HG03095 (cell line): ENCODE results near the gene COMMD9.

ENCODE experiments used
- ATAC-seq: cut with Tn5 transposase; IDR thresholded peaks from one replicate; pipeline ENCODE4 v1.9.1; 2021; ENCODE audit warnings: moderate library complexity; ENCODE audit not compliant: unreplicated experiment

COMMD9 gene

DNA sequence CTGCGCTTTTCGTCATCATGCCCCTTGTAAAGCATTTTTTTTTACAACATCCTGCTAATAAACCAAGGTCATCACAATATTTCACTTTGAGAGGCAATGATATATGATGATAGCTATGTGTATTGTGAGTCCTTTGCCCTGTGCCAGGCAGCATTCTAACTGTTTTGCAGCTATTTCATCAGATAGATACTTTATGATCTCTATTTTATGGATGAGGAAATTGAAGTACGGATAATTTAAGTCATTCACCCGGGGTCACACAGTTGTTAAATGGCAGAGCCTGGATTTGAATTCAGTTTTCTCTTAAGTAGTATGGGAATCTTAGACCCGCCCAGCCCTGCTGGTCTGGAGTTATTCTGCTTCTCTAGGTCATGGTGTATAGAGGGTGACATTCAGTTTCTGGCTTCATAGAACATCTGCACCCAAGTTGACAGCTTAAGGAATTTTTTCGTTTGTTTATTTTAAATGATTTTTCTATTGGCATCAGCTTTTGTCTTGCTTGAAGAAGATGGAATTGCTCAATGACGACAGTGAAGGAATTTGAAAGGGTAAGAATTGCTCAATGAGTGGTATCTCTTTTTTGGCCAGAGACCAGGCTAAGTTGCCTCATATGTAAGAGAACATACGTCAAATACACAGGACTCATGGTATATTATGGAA, 7.8 kb upstream of the COMMD9 start:
- ATAC-seq = no peak

DNA sequence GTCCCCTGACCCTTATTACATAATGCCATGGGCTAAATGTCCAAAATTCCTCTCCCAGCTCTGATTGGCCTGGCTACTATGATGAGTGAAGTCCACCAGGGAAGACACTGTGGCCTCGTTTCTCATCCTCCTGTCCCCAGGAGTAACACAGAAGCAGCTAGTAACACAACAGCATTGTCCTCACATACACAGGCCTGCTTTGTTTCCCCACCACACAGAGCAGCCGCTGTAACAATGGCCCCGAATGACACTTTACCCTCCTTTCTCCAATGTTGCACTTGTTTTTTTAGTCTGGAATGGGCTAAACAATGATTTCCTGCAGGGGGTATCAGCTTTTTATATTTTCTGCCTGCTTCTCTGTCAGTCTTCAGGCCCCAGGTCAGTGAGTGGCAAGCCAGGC, 6.7 kb upstream of the COMMD9 start, which contains the start of gene PRR5L:
Gene PRR5L (plus strand): TSS at position 363 of the 400 bp plus-strand sequence. CDS start 104,834 bp downstream, outside the sequence.
- ATAC-seq = no peak

DNA sequence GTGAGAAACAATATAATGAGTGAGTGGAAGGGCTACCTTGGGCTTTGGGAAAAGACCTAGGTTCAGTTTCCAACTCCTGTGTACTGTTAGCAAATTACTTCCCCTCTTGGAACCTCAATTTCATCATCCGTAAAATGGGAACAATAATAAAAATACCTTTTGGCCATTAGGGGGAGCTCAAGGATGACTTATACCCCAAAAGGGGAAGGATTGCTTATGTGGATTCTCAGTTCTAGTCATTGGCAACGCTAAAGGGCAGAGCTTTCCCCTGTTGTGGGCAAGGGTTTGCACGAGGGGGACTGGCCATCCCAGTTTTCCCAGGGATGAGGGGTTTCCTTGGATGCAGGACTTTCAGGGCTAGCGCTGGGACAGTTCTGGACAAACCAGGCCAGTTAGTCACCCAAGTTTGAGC, 3.1 kb upstream of the COMMD9 start:
- peak; percentile 44 for ATAC-seq

DNA sequence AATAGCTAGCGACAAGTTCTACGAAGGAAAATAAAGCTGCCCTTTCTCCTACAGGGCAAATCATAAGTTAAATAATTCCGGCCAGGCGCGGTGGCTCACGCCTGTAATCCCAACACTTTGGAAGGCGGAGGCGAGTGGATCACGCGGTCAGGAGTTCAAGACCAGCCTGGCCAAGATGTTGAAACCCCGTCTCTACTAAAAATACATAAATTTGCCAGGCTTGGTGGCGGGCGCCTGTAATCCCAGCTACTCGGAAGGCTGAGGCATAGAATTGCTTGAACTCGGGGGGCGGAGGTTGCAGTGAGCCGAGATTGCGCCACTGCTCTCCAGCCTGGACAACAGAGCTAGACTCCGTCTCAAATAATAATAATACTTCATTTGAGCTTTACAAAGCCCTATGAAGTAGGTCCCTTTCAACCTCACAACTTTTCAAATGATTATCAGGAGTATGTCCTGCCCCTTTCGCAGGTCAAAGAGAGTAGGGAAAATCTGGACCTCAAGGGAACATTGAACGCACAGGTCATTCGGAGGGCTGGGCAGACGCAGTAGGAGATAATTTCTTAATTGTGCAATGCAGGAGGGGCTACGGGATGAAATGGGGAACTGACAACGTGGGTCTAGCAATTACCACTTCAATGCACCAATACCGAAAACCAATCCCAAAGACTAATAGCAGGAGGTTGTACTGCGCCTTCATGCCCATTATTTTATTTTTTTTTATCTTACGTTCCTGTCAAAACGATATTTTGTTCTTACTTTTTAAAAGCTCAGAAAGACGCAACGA, 590 bp downstream of the COMMD9 start:
- no peak for ATAC-seq

DNA sequence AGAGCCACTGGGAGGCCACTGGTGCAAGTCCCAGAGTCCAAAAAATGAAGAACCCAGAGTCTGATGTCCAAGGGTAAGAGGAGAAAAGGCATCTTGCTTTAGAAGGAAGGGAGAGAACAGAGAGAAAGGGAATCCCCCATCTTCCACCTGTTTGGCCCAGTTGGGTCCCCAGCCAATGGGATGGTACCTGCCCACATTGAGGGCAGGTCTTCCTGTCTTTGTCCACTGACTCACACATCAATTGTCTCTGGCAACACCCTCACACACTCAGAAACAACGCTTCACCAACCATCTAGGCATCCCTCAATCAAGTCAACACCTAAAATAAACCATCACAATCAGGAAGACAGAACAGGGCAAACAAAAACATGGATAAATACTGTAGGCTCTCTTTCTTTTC, 6.3 kb downstream of the COMMD9 start:
- no peak for ATAC-seq

DNA sequence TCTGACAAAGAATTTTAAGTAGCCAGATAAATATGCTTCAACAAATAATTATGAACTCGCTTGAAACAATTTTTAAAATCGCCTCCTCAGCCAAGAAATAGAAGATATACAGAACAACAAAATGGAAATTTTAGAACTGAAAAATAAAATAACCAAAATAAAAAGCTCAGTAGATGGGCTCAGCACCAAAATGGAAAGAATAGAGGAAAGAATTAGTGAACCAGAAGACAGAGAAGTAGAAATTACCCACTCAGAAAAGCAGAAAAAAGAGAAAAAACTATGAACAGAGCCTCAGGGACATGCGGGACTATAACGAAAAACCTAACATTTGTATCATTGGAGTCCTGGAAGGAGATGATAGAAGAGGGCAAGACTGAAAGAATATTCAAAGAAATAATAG, 7.4 kb downstream of the COMMD9 start:
- no peak for ATAC-seq

DNA sequence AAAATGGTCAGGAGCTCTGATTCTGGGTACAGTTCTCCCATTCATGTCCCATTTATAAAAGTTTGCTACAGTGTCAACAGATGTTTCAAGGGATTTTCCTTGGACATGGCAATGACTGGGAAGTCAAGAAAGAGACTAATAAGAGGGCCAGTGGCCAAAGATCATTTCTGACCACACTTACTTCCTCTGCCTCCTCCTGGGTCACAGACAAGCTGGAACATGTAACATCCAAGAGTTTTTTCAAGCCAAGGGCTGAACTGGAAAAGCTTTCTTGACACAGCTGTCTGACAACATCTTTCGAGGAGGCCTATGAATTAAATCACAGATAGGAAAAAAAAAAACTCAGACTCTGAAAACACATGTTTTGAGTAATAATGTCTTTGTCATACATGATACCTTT, 8.7 kb downstream of the COMMD9 start:
- ATAC-seq = no peak

DNA sequence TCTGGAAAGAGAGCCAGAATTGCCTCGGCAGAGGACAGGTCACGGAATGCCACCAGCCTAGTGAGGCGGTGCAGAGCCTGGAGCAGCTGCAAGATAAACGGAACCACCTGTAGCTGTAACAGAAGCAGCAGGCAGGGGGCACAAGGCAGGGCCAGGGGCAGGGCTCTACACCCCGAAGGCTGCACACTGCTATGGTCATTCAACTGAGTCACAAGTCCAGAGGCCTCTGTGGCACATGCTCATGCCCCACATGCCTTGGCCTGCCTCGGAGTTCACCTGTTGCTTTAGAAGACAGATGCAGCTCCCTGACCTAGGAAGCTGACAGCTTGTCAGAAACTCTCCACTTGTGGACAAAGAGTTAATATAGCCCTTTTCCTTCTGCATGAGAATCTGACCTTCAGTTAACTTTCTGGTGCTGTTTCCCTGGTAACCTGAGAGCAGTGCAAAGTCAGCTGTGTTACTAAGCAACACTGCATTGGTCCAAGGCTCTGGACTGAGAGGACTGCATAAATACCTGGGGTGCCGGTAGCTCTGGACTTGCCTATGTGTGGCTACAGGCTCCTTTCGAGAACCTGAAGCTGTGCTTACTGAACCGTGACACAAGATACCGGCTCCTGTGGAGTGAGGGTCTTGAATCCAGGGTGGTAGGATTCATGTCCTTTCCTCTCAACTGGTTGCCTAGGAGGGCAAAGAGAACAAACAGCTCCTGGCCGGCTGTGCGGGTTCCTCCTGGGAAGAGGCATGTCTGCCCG, 10.5 kb downstream of the COMMD9 start:
- no peak for ATAC-seq

DNA sequence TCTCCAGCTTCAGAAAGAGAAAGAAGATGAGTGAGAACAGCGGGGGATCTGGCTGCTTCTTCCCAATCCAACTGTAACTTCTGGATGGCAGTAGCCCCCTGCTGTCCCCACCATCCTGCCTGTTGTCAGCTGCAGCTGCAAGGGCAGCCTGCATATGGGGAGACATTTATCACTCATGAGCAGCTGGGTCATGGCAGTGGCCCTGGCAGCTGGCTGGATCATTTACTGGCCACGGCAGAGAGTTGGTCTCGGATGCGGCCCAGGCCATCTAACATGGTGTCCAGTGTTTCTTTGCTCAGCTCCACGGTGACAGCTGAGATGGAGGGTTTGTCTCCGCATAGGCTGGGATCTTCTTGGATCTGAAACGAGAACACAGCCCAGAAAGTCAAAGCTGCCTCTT, 14.8 kb downstream of the COMMD9 start:
- no peak for ATAC-seq

DNA sequence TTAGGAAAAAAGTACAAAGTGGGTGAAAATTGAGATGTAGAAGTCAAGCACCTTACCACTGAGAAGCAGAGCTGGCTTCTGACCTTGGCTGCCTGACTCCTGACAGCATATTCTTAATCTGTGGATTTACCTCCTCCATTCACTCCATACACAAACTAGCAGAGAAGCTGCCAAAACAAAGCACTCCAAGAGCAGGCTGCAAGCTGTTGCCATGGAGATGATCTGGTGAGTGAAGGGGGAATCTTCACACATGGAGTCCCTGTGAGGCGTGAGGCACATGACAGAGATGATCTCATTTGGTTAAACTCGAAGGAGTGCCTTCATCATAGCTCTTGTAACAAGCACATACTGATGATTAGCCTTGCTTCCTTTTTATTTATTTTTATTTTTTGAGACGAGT, 16.1 kb downstream of the COMMD9 start:
- ATAC-seq = no peak

DNA sequence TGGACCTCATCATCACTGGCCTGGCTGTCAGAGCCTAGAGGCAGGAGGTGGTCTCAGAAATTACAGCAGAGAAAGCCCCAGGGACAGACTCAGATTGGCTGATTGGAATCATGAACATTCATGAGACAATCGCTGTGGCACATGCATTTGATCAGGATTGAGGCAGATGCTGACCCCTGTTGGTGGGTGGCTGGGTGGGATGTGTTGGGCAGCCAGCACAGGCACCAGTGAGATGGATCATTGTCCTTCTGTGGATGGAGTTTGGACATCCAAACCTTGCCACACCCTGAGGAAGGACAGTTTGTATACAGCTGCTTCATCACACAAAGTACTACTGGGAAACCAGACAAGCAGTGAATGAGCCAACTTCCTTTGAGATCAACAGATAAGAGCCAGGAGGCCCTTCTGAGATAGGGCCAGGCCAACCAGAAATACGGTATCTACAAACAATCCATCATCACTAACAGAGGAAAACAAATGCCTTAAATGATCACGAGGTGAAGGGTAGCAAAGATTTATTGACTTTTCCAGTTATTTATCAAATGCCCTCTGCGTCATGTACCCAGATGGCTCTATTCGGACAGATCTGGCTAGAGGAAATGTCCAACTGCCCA, 17.3 kb downstream of the COMMD9 start:
- no peak for ATAC-seq

DNA sequence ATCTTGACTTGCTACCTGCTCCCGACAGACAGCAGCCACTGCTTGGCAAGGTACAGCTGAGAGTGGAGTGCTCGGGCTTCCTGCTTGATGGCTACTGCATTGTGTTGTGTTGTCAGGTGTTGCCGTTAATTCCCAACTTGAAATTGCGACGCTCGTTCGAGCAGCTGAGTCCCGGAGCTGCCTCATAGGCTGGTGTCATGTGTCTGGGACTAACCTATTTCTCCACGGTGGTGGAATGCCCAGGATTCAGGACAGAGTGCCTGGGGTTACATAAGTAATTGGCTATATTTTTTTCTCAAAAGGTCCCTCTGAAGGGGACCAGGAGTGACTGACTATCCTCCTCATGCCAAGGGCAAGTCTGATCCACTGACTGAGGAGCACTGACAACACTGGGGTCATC, 18.5 kb downstream of the COMMD9 start:
- no peak for ATAC-seq

DNA sequence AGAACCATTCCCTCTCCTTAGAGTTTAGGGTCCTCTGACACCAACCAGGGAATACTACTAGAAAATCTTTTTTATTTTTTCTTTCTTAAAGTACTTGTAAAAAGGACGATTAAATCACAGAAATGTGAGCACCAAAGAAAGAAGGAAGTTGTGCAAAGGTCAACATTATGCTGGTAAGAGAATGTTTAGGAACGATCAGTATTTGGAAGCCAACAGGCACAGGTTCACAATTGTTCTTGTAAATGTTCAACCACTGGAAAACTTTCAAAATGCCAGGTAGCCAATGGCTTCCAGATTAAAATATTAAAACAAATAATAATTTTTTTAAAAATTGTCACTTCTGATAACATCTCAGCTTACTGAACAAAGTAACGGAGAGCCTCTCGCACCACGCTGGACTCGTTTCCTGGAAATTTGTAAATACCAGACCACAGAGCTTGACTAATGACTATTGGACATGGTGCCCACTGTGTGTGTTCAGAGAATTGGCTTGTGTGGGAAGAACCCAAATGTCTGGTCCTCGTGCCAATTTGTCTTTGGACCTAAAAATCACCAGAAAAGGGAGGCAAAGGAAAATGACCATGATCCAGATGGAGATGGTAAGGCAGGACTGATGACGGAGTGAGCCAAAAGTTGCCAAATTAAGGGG, 20.8 kb downstream of the COMMD9 start:
- no peak for ATAC-seq

DNA sequence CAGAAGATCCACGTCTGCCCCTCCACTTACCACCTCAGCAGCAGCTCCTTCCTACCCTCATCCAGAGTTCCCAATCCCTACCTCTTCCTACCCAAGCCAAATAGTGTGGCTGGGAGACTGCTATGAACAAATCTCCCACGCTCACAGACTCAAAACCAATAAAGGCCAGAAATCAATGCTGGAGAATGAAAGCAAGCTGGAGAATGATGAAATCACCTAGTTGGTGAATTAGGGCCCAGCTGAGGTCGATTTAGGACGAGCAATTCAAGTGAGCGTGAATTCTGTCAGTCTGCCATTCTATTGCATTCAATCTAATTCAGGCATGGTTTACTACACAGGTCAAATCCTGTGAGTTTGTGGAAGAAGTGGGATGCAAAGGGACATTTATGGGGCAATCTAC, 22.5 kb downstream of the COMMD9 start:
- ATAC-seq = no peak

DNA sequence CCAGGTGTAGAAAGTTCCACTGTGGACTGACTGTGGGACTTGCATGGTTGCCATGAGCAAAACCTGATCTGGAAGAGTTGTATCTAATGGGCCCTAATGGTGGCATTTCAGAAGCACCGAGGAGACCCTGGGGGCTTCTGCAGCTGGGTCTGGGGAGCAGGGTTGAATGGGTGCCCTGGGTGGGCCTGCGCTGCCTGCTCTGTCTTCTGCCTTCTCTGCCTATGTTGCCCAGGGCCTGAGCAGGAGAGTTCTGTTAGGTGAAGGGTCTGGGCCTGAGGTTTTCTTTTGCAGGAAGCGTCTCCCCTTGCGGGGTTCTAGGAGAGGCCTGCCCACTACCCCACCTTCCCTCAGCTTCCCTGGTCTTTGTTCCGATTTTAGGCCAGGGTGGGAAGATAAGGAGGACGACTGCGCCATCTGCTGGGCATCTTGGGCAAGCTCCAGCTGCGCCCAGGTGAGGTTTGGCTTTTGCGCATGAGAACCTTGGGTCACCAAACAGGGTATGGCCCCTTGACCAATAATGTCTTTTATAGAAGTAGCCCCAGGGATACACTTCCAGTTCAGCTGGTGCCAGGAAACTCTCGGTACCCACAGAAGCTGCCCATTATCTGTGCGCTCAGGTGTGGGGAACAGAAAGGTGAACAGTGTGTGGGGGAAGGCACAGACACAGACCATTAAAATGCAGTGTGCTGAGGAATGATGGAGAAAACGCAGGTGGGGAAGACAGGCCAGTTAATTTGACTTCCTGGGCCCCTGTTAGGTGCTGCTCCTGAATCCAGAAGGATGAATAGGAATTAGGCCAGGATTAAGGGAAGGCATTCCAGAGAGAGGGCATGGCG, 23.2 kb downstream of the COMMD9 start:
- ATAC-seq = peak; percentile 66

DNA sequence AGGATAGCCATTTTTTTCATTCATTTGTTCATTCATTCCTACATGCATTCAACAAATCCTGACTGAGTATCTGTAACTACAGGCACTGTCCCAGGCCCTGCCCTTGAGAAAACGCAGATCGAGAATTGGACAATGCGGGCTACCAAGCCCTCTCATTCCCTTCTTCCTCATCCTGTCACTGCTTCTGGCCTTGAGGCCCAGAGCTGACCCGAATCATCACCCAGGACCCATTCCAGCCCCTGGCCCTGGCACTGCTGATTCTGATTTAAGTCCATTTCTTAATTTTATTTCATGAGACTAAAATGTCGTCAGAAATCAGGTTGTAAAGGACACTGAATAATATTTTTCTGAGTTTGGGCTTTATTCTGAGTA, 24.3 kb downstream of the COMMD9 start:
- no peak for ATAC-seq

DNA sequence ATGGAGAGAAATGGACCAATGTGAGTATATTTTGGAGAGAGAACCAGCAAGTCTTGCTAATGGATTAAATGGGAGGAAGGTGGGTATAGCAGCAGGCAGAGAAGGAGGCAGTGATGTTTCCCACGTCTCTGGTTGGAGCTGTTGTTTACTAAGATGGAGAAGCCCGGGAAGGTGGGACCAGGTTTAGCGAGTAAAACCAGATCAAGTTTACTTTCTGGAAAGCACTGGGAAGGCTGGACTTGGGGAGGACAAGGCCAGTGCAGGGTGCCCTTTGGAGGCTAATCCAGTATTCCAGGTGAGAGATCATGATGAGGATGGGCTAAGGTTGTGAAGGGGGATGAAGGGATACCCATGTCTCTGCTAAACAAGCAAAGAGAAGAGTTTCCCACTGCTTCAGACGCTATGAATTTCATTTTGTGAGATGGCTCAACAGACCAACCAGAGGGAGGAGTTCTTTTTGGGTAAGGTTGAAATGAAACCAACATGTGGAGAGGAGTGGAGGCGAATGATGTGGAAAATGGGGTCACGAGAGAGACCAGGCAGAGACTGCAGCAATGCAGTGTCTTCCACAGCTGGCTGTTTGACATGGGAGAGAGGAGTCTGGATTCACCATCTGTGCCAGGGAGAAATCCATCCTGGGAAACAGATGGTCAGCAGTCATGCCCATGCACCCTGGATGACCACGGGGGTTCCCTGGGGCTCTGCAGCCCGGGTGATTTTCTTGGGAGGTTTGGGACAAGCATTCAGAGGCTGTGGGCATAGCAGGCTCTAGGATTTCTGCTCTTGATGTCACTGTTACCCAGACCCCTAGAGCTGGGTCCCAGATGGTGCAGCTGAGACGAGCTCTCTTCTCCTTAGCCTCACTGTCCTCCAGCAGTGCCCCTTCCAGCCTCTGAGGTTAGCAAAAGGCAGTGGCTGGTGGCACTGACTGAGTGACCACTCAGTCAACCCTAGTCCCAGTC, 24.9 kb downstream of the COMMD9 start:
- ATAC-seq = no peak

DNA sequence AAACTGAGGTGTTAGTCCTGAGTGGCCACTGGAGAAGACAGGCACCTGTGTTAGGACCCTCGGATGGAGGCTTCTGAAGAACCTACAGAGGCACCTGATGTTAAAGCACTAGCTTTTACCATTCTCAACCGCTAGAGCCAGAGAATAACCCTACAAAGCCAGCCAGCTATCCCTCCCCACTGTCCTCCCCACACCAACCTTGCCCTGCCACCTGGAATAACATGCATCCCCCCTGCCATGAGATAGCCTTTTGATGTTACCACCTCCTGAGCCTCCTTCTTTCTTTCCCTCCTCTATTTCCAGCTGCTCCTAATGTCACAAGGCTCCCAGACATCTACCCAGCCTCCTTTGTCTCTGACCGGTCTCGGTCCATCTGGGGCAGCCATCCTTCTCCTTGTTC, 28.1 kb downstream of the COMMD9 start:
- ATAC-seq = no peak
